ENCODE measurements around the gene CETP.
"Not testable (repeated sequence)": the region's sequence is repeated elsewhere in the genome, so short reads cannot be mapped to it uniquely, and the experiment has no call there.

Gene CETP

DNA sequence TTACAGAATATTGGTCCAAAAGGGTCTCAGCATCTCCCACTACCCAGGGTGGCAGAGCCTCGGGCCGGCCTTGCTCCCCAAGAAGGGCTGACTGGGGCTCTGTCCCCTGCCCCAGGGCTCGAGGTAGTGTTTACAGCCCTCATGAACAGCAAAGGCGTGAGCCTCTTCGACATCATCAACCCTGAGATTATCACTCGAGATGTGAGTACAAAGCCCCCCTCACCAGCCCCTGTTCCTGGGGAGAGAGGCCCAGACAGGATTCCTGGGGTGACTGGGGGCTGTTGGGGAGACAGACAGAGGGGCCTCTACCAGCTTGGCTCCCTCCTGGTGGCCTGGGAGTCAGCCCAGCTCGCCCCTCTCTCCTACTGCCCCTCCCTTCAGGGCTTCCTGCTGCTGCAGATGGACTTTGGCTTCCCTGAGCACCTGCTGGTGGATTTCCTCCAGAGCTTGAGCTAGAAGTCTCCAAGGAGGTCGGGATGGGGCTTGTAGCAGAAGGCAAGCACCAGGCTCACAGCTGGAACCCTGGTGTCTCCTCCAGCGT, 21.5 kb downstream of the CETP start:
- no peak for DNase-seq

DNA sequence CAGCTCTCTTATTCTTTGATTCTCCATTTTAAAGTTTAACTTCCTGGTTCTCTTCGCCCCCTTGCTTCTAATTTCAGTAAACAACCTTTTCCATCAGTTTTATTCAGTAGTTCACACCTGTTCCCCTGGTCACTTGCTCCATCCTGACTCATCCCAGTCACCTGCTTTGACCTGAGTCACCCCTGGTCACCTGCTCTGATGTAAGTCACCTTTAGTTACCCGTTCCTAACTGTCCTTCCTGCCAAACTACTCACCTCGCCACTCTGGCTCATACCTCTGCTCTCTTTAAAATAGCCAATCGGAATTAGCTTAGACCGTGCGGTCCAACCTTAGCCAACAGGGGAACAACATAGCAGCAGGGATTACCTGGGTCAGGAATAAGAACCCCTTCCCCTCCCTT, 22.9 kb downstream of the CETP start:
- DNase-seq: no peak

DNA sequence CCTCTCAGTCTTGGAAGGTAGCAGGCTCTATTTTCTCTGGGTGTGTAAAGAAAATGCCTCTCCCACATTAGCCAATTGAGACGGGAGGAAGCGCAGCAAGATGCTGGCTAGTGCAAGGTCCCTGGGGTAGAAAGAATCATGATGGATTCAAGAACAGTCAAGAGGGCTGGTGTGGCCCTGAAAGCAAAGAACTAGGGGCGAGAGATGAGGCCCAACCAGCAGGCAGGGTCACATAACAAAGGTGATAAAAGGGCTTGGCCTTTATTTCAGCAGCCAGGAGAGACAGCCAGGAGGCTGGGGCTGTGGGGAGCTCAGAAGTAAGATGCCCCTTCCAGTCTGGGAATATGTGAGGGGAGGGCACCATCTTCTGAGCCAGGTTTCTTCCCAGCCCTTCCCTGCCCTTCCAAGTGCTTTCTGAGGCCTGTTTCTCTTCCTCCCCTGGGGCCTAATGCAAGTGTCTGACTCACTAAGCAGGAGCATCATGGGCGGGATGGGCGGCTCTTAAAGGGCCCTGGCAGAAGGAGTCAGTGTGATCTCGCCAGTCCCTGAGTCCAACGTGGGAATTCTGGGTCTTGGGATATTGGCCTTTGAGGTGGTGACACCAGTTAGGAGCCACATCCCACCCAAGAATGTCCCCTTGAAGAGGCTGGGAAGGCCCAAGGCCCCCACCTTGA, 23.7 kb downstream of the CETP start:
- DNase-seq: peak; percentile 12

DNA sequence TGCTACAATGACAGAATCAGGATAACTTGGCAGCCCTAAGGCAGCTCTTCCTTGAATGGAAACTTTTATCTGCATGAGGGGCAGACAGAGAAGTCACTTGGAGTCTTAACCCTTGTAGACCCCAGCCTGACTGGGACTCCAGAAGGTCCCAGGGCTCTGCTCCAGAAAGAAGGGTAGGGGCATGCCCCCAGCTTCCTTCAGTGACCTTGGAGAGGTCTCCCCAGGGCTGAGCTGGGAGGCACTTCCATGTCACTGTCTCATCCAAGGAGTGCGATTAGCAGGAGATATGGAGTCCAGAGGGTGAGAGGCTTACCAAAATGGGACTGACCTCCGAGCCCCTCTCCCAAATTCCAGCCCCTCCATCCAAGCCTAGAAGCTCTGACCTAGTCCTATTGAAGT, 24.2 kb downstream of the CETP start:
- DNase-seq: no peak

DNA sequence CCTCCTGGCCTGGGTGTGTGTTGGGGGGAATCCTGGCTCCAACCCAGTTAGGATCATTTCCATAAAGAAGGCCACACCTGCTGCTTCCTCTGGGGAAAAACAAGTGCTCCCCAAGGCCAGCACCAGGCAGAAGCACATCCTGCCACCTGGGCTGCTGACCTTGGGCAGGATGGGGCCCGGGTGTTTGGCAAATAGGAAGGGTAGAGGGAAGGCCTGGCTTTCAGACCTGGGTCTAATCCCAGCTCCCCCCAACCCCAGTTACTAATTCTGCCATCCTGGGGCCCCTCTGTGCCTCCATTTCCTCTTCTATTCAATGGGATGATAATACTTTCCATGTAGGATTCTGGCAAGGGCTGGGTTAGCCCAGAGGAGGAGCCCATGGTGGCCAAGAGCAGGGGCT, 24.6 kb downstream of the CETP start:
- DNase-seq: no peak

DNA sequence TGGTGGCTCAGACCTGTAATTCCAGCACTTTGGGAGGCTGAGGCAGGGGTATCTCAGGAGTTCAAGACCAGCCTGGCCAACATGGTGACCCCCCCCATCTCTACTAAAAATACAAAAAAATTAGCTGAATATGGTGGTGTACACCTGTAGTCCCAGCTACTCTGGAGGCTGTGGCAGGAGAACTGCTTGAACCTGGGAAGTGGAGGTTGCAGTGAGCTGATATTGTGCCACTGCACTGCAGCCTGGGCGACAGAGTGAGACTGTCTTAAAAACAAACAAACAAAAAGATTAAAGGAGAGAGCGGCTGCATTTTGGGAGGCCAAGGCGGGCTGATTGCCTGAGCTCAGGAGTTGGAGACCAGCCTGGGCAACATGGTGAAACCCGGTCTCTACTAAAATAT, 25.2 kb downstream of the CETP start:
- not testable (repeated sequence) for DNase-seq

DNA sequence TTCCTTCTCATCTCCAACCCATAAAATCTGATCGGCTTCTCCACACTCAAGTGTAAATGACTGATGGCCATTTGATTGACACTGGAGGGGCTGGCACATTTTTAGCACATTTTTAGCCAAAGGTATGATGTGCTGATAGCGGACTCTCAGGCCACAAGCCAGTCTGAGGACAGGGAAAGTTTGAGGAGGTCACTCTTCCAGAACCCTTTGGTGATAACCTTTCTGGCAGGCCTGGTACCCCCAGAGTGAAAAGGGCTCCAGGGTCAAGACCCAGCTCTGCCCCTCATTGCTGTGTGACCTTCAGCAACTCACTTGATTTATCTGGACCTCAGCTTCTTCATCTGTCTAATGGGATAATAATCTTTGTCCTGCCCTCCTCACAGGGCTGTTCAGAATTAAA, 25.9 kb downstream of the CETP start:
- no peak for DNase-seq

DNA sequence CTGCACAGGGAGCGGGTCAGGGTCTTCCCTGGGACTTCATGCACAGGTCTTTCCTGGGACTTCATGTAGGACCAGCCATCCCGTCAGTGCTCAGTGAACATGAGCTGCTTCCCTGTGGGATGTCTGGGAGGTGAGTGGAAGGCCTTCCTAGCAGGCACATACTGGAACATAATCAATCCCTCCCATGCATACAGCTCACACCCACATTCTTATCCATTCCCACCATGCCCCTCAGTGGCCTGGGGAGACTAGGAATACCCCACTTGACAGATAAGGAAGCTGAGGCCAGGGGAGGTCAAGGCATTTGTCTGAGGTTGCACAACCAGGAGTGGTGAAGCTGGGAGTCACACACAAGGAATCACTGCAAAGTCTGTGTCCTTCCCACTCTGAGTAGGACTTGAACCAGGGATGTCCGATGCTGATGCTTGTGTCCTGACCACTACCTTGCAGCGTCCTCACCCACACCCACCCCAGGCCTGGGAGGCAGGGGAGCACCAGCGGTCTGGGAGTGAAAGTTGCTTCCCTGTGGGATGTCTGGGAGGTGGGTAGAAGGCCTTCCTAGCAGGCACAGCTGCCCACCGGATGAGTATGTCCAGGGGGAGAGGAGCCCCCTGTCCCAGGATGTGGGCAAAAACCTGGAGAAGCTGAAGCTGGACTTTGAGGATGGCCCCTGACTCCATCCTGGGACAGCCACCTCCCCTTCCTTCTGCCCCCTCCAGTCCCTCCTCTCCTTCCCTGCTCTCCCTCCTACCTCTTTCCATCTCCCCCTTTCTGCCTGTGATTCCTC, 26.6 kb downstream of the CETP start:
- DNase-seq: no peak

DNA sequence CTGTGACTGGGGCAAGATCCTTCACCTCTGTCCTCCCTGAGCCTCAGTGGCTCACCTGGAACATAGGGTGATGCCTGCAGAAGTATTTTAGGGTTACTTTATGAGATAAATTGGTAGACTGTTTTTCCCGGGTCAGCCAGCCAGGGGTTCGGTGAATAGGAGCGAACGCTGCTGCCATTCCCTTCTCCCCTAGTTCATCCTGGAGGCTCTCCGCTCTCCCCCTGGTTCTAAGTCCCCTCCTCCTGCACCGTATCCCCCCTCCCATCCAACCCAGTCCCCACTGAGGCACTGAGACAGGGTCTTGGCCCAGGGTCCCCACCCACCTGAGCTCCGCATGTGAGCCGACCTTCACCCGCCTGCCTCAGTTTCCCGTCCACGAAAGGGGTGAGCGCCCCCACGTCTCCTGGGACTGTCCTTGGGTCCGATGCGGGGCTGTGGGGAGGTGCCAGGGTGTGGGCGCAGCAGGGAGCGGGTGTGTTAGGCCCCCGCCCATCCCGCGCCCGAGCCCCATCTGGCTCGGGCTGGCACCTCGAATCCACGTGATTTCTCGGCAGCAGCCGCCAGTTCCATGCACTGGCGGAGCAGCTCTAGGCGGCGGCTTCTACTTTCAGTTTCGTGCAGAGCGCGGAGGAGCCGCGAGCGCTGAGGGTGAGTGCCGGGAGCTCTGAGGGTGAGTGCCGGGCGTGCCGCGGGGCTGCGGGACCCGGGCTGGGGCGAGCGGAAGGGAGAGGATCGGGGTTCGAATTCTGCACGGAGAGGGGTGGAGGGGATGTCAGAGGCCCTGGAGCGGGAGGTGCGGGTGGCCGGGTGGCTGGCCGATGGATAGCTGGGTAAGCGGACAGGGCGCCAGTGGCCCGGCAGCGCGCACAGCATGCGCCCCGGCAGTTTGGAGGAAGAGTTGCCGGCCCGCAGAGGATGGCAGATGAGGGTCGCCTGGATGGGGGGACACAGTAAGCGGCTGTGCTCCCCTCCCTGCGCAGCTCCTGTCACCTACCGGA, 27.5 kb downstream of the CETP start, which contains the start of gene NLRC5:
NLRC5 (plus strand) TSS at position 610 of the 998 bp plus-strand sequence. CDS start 31,156 bp downstream, outside the sequence.
- peak; percentile 93 for DNase-seq

DNA sequence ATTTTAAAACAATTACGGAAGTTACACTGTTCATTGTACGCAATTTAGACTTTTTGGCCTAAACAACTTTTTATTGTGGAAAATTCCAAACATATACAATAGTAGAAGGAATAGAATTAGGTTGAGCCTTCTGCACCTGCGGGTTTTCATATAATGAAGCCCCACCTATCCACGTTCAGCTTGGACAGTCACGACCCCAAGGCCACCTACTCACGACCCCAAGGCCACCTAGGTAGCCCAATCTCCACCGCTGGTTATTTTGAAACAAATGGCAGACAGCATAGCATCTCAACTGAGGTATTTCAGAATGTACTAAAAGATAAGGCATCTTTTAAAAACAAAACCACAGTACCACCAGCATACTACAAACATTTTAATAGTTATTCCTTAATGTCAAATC, 28.2 kb downstream of the CETP start:
- no peak for DNase-seq

DNA sequence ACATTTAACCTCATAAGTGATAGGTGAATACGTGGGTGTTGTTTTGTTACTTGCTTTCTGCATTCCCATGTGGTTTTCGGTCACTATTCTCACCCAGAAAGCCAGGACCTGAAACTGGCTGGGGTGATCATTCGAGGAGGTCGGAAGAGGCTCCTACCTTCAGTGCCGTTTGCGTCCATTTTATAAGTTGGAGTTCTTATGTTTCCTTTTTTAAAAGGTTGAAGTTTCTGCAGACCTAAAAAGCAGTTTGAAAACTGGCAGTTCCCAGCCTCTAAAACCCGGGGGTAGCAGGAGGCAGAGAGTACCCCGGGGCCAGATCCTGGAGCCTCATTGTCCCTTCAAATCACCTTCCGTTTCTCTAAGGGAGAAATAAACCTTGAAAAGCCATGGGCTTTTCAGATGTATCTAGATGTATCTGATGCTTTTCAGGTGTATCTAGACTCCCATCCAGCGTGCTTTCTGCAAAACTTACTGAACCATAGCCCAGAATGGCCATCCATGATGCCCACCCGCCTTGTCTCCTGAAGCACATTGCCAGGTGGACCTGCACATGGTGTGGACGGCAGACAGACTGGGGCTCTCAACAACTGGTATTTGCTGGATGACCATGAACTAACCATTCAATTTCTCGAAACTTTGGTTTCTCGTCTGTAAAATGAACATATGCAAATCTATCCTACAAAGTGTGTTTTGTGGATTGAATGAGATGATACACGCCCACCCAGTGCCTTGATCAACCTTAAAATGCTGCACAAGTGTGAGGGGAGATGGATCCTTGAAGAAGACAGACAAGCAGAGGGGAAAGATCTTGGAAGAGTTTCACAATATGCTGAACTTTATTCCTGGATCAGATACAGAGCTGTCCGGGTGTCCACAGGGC, 28.9 kb downstream of the CETP start:
- no peak for DNase-seq

DNA sequence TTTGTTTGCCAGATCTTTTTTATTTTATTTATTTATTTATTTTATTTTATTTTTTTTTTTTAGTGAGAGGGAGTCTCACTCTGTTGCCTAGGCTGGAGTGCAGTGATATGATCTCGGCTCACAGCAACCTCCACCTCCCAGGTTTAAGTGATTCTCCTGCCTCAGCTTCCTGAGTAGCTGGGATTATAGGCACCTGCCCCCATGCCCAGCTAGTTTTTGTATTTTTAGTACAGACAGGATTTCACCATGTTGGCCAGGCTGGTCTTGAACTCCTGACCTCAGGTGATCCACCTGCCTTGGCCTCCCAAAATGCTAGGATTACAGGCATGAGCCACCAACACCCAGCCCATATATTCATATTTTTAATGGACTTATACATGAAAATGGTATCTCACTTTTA, 30.7 kb downstream of the CETP start:
- DNase-seq: not testable (repeated sequence)

DNA sequence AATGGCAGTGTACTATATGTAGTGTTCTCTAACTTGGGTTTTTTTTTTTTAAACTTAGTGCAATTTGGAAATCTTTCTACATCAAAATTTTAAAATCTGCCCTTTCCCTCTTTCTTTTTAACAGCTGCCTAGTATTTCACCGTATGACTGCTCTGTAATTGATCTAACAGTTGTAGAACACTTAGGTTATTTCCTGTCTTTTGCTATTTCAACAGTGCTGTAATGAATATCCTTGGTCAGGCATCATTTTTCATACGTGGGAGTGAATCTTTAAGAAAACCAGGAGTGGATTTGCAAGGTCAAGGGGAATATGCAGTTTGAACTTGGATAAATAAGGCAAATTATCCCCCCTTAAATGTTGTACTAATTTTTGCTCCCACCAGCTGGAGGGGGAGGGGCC, 31.5 kb downstream of the CETP start:
- no peak for DNase-seq

DNA sequence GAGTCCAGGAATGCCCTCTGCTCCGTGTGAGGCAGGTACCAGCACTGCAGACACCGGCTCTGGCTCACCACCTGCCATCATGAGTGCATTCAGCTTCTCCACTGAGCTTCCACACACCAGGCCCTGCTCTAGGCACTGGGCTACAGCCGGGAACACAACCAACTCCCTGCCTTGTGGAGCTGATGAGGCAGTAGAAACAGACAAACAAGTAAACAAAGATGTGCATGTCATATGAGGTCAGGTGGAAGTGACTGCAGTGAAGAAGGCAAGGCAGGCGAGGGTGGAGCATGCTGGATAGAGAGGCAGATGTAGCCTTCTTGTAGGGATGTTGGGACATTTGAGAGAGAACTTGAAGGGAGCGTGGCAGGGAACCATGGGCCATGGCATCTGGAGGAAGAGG, 32.6 kb downstream of the CETP start:
- no peak for DNase-seq

DNA sequence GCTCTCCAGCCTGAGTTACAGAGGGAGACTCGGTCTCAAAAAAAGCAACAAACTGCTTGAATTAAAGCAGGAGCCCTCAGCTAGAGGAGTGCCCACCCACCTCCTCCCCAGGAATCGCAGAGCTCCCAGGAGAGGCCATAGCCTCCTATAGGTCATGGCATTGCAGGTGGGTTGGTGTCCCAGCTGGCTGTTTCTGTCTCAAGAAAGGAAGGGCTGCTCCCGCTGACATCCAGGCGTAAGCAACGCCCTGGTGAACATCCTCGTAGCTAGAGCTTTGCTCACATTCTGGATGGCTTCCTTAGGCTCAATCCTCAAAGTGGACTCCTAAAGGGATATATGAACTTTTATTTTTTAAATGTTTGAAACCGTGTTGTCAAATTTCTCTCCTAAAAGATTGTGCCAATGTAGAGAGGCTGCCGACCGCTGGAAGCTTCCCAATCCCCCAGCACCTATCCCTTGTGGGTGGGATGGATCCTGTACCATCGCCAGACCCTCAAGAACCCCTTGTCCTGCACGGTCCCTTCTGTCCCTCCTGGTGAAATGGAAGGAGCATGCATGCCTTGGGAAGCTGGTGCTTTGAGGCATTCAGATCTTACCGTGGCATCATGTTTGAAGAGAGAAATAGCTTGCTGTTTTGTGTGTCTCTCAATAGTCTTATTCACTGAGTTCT, 33.5 kb downstream of the CETP start:
- DNase-seq: no peak

DNA sequence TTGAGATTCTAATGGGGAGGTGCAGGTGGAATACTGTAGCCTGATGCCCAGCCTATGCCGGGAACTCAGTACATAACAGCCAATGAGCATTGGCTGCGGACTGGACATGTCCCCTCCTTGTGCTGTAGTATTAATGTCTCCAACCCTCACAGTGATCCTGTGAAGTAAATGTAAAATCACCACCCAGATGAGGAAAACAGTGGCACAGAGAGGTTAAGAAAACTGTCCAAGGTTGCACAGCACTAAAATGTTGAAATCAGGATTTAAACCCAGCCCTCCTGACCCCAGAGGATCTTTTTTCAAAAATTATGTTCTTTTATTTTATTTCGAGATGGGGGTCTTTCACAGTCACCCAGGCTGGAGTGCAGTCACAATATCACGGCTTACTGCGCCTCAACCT, 35.5 kb downstream of the CETP start:
- DNase-seq: no peak

DNA sequence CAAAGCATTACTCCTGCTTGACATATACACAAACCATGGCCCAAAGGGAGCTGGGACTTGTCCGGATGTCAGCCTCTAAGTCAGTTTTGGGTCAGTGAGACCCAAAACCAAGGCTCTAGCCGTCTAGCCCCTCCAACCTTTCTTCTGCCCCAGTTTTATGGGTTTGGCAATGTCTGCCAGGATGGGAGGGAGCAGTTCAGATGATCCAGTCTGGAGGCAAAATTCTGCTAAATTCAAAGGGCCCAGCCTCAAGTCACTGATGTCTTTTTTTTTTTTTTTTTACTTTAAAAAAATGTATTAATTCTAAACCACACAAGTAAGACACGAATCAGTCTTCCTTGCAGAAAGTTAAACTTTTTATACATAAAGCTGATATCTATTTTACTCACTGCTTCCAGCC, 36.2 kb downstream of the CETP start:
- no peak for DNase-seq

DNA sequence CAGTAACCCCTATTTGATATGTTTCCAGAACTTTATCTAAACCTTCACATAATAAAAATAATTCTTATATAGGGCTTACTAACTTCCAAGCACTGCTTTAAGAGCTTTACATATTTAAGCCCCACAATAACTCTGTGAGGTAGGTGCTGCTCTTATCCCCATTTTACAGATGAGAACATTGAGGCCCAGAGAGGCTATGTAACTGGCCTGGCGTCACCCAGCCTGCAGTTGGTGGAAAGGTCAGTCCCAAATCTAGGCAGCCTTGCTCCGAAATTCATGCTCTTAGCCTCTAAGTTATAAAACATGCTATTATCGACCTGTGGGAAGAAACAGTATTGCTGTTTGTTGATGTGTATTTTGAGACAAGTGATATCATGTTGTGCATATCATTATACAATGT, 36.6 kb downstream of the CETP start:
- DNase-seq: no peak

DNA sequence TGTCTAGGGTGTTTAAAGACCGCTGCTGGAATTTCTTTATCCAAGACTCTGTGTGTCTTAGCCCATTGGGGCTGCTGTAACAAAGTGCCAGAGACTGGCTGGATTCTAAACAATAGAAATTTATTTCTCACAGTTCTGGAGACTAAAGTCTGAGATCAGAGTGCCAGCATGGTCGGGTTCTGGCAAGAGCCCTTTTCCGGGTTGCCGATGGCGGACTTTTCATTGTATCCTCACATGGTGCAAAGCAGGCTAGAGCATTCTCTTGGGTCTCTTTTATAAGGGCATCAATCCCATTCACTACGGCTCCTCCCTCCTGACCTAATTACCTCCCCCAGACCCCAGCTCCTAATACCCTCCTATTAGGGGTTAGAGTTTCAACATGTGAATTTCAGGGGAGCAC, 37.1 kb downstream of the CETP start:
- DNase-seq: no peak

DNA sequence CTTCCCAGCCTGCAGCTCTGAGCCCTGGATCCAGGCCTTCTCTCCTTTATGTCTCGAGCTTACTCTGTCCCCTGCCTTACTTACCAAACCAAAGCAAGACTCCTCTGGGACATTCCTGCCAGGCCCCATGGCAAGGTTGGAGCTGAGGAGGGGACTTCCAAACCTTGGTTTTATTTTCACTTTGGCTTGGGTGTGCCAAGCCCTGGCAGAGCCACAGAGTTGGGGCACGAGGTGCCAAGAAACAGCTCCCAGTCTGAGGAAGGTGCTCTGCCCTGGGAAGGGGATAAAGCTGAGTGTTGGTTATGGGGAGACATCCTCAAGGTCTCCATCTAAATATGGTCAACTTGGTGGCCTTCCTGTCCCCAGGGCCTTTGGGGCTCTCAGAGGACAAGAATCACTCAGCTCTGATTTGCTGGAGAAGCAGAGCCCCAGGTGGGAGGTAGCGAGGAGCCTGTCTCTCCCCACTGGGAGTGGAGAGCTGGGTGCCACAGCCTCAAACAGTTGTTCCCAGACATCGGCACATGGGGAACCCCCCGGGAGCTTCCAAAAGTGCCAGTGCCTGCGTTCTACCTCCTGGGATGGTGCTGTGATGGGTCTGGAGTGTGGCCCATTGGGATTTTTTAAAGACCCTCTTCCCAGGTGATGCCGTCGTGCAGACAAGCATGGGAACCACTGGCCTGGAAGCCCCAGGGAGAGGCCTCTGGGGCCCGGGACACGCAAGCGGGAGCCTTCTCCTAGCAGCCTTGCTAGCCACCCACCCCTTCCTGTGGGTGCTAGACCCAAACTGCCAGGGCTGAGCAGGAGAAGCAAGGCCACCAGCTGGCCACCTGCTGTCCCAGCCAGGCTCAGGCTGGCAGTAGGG, 37.9 kb downstream of the CETP start:
- peak; percentile 34 for DNase-seq
